Cardiac fibroblast (primary cell): Measurements from ENCODE around the gene DGKE.
A peak's percentile ranks its signal among the peaks of the same experiment; 100 is the strongest.

Experiments used
- DNase-seq, 2 donors: peaks; one replicate each; pipeline versions ENCODE4 v3.0.0 to v3.0.0-alpha.2; 2010; ENCODE audit warnings: low read depth in 2 of 2
- H3K4me3 ChIP-seq, 2 donors: replicated peaks in 1 of 2; 1 replicate in 1 of 2; 2 replicates in 1 of 2; pipeline ENCODE4 v1.5.1; 2011; ENCODE audit warnings: low read depth in 2 of 2, low read length in 2 of 2, mild to moderate bottlenecking in 2 of 2, moderate library complexity in 1 of 2
- CTCF ChIP-seq: IDR thresholded peaks from one replicate; pipeline ENCODE4 v1.5.1; 2011; ENCODE audit warnings: low read depth, mild to moderate bottlenecking, low read length, inconsistent platforms

Gene DGKE

DNA sequence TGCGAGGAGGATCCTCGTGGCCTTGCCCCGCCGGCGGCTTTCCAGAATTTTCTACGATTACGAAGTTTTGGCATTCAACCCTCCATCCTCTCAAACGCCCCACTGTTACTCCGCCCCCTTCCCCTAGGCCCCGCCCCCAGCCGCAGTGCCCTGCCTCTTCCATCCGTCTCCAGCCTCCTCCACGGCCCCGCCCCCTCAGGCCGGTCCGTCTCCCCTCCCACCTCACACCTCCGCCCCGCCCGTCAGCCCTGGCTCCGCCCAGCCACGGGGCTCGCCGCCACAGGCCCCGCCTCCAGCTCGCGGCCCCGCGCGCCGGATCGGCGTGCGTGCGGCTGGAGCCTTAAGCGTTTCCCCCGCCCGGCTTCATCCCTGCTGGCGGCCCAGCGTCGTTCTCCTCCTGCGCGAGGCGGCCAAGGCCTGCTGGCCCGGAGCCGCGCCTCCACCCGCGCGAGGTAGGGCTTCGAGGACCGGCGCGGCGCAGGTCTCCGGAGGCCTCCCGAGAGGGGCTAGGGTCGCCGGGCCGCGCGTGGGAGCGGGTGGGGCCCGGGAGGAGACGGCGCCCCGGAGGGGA is at the start of gene DGKE, which contains the start of gene C17orf67:
TSS of gene DGKE (plus strand) at position 343 of the 571 bp plus-strand sequence. CDS start 645 bp downstream, outside the sequence.
TSS of gene C17orf67 (minus strand) at position 112 of the 571 bp plus-strand sequence. CDS start 18,110 bp downstream, outside the sequence.
- DNase-seq: peak; percentile 96 to 98
- TF ChIP-seq CTCF: no peak
- H3K4me3 ChIP-seq: peak within 1 kb of the TSS; percentile 79 to 81

GRCh38 chr17:56785405-56785804 is 48.5 kb upstream of the DGKE start:
- H3K4me3 ChIP-seq: no peak overlapping the region
- TF ChIP-seq CTCF: no peak
- DNase-seq: peak in 1 of 2 donors; percentile 12

GRCh38 chr17:56785997-56786680 is 47.8 kb upstream of the DGKE start:
- DNase-seq: no peak
- no peak for TF ChIP-seq CTCF

GRCh38 chr17:56786989-56787482 is 46.9 kb upstream of the DGKE start:
- DNase-seq: peak; percentile 74 to 94
- TF ChIP-seq CTCF: no peak
- no peak overlapping the region for H3K4me3 ChIP-seq

More at GRCh38 chr17:56785997-56786680, 47.8 kb upstream of the DGKE start:
- no peak overlapping the region for H3K4me3 ChIP-seq

DNA sequence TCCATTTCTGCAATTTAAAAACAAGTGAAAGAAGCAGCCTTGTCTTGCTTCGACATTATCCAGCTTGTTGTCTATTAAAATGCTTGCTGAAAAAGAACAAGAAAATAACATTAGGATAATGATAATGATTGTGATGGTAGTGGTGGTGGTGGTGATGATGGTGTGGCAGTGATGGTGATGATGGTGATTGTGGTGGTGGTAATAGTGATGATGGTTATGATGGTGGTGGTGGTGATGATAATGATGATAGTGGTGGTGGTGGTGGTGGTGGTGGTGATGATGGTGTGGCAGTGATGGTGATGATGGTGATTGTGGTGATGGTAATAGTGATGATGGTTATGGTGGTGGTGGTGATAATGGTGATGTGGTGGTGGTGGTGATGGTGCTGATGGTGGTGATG is 41.7 kb upstream of the DGKE start:
- no peak overlapping the region for H3K4me3 ChIP-seq
- no peak for DNase-seq
- TF ChIP-seq CTCF: no peak

GRCh38 chr17:56793531-56793930 is 40.4 kb upstream of the DGKE start:
- no peak overlapping the region for H3K4me3 ChIP-seq
- TF ChIP-seq CTCF: no peak
- DNase-seq: no peak
